ENCODE measurements around the gene ANO10. TPM values are rescaled to one million over a fixed set of nuclear protein-coding genes. Genes with fewer than 3 reads are reported as not detected.
"Not testable (repeated sequence)": the region's sequence is repeated elsewhere in the genome, so short reads cannot be mapped to it uniquely, and the experiment has no call there.

The ANO10 gene
- total and polyA plus RNA-seq, 7 donors, result 10.3 to 18.8 (median 13.1) TPM

- no peak overlapping the region for H3K4me3 ChIP-seq
- TF ChIP-seq, protein P1, sequence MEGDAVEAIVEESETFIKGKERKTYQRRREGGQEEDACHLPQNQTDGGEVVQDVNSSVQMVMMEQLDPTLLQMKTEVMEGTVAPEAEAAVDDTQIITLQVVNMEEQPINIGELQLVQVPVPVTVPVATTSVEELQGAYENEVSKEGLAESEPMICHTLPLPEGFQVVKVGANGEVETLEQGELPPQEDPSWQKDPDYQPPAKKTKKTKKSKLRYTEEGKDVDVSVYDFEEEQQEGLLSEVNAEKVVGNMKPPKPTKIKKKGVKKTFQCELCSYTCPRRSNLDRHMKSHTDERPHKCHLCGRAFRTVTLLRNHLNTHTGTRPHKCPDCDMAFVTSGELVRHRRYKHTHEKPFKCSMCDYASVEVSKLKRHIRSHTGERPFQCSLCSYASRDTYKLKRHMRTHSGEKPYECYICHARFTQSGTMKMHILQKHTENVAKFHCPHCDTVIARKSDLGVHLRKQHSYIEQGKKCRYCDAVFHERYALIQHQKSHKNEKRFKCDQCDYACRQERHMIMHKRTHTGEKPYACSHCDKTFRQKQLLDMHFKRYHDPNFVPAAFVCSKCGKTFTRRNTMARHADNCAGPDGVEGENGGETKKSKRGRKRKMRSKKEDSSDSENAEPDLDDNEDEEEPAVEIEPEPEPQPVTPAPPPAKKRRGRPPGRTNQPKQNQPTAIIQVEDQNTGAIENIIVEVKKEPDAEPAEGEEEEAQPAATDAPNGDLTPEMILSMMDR (IDR thresholded peaks at IDR 0.05), result no peak
- WGBS, 3 donors, result 71 to 91% (median 75%) methylated on average over 6 of the region's 6 CpGs
- H3K27ac ChIP-seq, result no peak overlapping the region
- no peak for ATAC-seq
- intact Hi-C loops (cut with DNase I), result no loop called here
- no peaks in the 10 kb centered on the region for H3K9me3 ChIP-seq
- DNase-seq, result no peak
- peaks cover 21% of the 10 kb centered on the region for H3K4me1 ChIP-seq
- H3K27me3 ChIP-seq (ENCODE audit: insufficient read depth in 3 of 3, low read length in 2 of 3), result no peaks in the 10 kb centered on the region
- H3K36me3 ChIP-seq (ENCODE audit: insufficient read depth in 1 of 2, low read depth in 1 of 2), result no peaks in the 10 kb centered on the region
These were observed 258.9 kb downstream of the ANO10 start for GRCh38 chr3:43362961-43363360.

GRCh38 chr3:43362183-43362582 is 259.6 kb downstream of the ANO10 start:
- Histone ChIP-seq H3K4me3 (no peak overlapping the region), H3K27ac (no peak overlapping the region), H3K36me3 (ENCODE audit: insufficient read depth in 1 of 2, low read depth in 1 of 2) (no peaks in the 10 kb centered on the region), H3K9me3 (no peaks in the 10 kb centered on the region), H3K4me1 (peaks cover 21% of the 10 kb centered on the region), H3K27me3 (ENCODE audit: insufficient read depth in 3 of 3, low read length in 2 of 3) (no peaks in the 10 kb centered on the region)
- WGBS, 3 donors, result 79 to 87% (median 80%) methylated on average over 4 of the region's 4 CpGs
- DNase-seq (no peak), ATAC-seq (no peak)
- intact Hi-C loops (cut with DNase I), result no loop called here
- TF ChIP-seq, protein P1 (IDR thresholded peaks at IDR 0.05), result no peak

DNA sequence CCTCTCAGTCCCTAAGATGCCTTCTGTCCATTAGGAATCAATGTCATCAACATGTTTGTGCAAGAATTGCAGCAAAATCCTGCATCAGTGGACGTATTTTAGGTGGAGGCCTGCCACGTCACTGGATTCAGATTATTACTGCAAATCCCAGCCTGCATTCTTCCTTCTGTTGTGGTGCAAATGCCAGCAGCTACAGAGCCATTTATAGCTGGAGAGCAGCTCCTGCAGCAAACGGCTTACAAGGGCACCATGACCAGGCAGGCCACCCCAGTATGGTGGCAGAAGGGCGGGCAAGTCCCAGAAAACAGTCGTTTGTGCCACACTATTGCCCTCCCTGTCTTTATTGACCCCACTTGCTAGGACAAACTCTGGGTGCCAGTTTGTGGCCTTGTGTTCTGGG is 260.7 kb downstream of the ANO10 start:
- Histone ChIP-seq H3K4me1 (peaks cover 10% of the 10 kb centered on the region), H3K27ac (no peak overlapping the region), H3K4me3 (no peak overlapping the region), H3K9me3 (no peaks in the 10 kb centered on the region), H3K36me3 (ENCODE audit: insufficient read depth in 1 of 2, low read depth in 1 of 2) (no peaks in the 10 kb centered on the region), H3K27me3 (ENCODE audit: insufficient read depth in 3 of 3, low read length in 2 of 3) (no peaks in the 10 kb centered on the region)
- no peak for ATAC-seq
- DNase-seq, result no peak
- 57 to 63% (median 62%) methylated on average over 5 of the region's 5 CpGs for WGBS, 3 donors
- intact Hi-C loops (cut with DNase I), result no loop called here
- TF ChIP-seq, protein P1 (IDR thresholded peaks at IDR 0.05), result no peak

DNA sequence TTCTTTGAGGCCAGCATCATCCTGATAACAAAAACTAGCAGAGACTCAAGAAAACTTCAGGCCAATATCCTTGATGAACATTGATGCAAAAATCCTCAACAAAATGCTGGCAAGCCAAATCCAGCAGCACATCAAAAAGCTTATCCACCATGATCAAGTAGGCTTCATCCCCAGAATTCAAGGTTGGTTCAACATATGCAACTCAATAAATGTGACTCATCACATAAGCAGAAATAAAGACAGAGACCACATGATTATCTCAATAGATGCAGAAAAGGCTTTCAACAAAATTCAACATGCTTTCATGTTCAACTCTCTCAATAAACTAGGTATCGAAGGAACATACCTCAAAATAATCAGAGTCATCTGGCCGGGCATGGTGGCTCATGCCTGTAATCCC is 265.8 kb downstream of the ANO10 start:
- ATAC-seq; H3K4me3 ChIP-seq; H3K4me1 ChIP-seq; DNase-seq; H3K27ac ChIP-seq; H3K27me3 ChIP-seq (ENCODE audit: insufficient read depth in 3 of 3, low read length in 2 of 3); H3K36me3 ChIP-seq (ENCODE audit: insufficient read depth in 1 of 2, low read depth in 1 of 2); intact Hi-C loops (cut with DNase I): not testable (repeated sequence)
- WGBS, 3 donors, result 89 to 98% (median 98%) methylated on average over 2 of the region's 2 CpGs
- peaks cover 19% of the 10 kb centered on the region for H3K9me3 ChIP-seq

DNA sequence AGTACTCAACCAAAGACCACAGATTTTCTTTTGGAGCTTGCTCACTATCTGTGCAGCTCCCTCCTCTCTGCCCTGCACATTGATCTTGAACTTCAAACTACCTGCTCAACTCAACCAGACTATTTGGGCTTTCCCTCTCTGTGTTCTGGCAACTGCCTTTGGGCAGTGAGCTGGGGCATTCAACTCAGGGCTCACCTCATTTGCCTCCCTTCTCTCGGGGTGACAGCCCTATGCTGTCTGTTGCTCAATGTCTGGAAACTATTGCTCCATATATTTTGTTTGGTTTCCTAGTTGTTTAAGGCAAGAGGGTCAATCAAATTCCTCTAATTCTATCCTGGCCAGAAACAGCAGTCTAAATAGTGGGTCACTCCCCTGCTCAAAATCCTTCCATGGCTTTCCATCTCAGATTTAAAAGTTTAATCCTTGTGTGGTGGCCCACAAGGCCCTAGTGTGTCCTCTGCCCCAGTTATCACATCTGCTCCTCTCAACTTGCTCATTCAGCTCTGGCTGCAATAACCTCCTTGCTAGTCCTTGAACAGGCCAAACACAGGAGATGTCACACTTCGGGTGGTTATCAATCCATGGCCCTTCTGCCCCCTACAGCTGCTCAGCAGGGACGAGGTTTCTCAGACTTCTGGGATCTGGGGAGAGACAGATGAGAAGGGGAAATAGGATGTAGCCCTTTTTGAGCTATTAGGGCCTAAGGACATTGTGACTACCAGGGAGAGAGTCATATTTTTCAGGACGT is 267.7 kb downstream of the ANO10 start:
- peak in 1 of 4 donors; percentile 30 for ATAC-seq

More for the DNA sequence above, 267.7 kb downstream of the ANO10 start:
- no peak for DNase-seq
- 83 to 91% (median 87%) methylated on average over 4 of the region's 4 CpGs for WGBS, 3 donors
- H3K4me1 ChIP-seq, result no peaks in the 10 kb centered on the region
- H3K36me3 ChIP-seq (ENCODE audit: insufficient read depth in 1 of 2, low read depth in 1 of 2), result peaks cover 3 to 17% of the 10 kb centered on the region in 2 donors
- intact Hi-C loops (cut with DNase I), result no loop called here
- H3K9me3 ChIP-seq, result peaks cover 19% of the 10 kb centered on the region
- TF ChIP-seq, protein P1 (IDR thresholded peaks at IDR 0.05), result no peak
- H3K4me3 ChIP-seq, result no peak overlapping the region
- no peak overlapping the region for H3K27ac ChIP-seq
- no peaks in the 10 kb centered on the region for H3K27me3 ChIP-seq (ENCODE audit: insufficient read depth in 3 of 3, low read length in 2 of 3)
